GM12874 (cell line): ENCODE measurements around the gene SUFU.

Source experiments
- CTCF ChIP-seq: IDR thresholded peaks from 2 replicates; pipeline ENCODE4 v1.5.1; 2011; ENCODE audit warnings: low read depth, mild to moderate bottlenecking, control low read depth, low read length, moderate library complexity; ENCODE audit not compliant: insufficient read depth

Gene SUFU

GRCh38 chr10:102617816-102618215, 114.0 kb downstream of the SUFU start:
- TF ChIP-seq CTCF, result no peak

GRCh38 chr10:102619281-102619981, 115.7 kb downstream of the SUFU start:
- TF ChIP-seq CTCF, result no peak

- TF ChIP-seq CTCF, result no peak
These were observed 116.4 kb downstream of the SUFU start for GRCh38 chr10:102620138-102620590.

GRCh38 chr10:102620591-102621442, 117.0 kb downstream of the SUFU start:
- TF ChIP-seq CTCF, result no peak

- TF ChIP-seq CTCF, result no peak
These were observed 117.9 kb downstream of the SUFU start for GRCh38 chr10:102621443-102622325.

- TF ChIP-seq CTCF, result no peak
These were observed 120.3 kb downstream of the SUFU start for GRCh38 chr10:102624094-102624493.
